ENCODE results near the gene JAKMIP1. TPM values are rescaled to one million over a fixed set of nuclear protein-coding genes. Genes with fewer than 3 reads are reported as not detected.

JAKMIP1 gene
- total RNA-seq, 6 donors from 2014 or later, result 0.40 to 6.8 (median 1.0) TPM

DNA sequence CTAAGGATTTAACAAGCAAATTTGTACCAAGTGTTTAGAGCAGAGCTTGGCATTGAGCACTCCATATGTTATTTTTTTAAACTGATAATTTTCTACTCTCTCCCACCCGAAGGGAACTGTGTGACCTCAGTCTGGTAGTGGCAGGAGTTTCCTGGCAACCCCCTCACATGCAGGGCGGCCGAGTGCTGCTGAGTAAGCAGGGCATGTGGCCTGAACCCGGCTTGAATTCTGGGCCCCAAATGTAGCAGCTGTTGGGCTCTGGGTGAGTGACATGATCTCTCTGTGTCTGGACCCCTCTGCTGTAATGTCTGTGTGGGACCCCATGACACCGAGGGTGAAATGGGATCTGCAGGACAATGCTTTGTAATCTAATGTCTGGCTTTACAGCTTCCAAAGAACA, 168.5 kb downstream of the JAKMIP1 start:
- ATAC-seq (ENCODE audit: low FRiP score in 2 of 2), result no peak
- TF ChIP-seq EP300 (IDR thresholded peaks at IDR 0.05) (no peak), POLR2AphosphoS5 (IDR thresholded peaks at IDR 0.05) (no peak), POLR2A (IDR thresholded peaks at IDR 0.05) (no peak)
- TF ChIP-seq, protein P1, sequence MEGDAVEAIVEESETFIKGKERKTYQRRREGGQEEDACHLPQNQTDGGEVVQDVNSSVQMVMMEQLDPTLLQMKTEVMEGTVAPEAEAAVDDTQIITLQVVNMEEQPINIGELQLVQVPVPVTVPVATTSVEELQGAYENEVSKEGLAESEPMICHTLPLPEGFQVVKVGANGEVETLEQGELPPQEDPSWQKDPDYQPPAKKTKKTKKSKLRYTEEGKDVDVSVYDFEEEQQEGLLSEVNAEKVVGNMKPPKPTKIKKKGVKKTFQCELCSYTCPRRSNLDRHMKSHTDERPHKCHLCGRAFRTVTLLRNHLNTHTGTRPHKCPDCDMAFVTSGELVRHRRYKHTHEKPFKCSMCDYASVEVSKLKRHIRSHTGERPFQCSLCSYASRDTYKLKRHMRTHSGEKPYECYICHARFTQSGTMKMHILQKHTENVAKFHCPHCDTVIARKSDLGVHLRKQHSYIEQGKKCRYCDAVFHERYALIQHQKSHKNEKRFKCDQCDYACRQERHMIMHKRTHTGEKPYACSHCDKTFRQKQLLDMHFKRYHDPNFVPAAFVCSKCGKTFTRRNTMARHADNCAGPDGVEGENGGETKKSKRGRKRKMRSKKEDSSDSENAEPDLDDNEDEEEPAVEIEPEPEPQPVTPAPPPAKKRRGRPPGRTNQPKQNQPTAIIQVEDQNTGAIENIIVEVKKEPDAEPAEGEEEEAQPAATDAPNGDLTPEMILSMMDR (IDR thresholded peaks at IDR 0.05), result no peak

DNA sequence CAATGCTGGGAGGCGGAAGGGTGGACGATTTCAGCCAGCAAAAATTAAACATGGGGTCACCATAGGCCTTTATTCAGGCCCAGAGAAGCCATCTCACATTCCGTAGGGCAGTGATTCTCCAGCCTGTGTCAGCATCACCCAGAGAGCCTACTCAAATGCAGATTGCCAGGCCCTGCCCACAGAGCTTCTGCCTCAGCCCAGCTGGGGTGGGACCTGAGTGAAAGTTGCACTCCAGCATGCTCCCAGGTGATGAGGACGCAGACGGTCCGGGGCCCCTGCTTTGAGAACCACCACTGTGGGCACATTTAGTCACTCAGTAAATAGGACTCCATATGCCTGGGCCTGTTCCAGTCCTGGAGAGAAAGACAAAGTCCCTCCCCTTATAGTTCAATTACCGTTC, 169.7 kb downstream of the JAKMIP1 start:
- ATAC-seq (ENCODE audit: low FRiP score in 2 of 2) (no peak), DNase-seq (no peak)
- whole genome bisulfite sequencing, 2 donors, result 82 to 92% methylated on average over 6 to 7 of the region's 7 CpGs
- no peak for TF ChIP-seq POLR2A (IDR thresholded peaks at IDR 0.05)
- TF ChIP-seq, protein P1 (IDR thresholded peaks at IDR 0.05), result no peak
- no peak for TF ChIP-seq POLR2AphosphoS5 (IDR thresholded peaks at IDR 0.05)
- no peak for TF ChIP-seq EP300 (IDR thresholded peaks at IDR 0.05)
- Histone ChIP-seq H3K9me3 (no peaks in the 10 kb centered on the region), H3K4me1 (no peaks in the 10 kb centered on the region), H3K4me3 (no peak overlapping the region), H3K36me3 (no peaks in the 10 kb centered on the region), H3K27me3 (no peaks in the 10 kb centered on the region), H3K27ac (no peak overlapping the region)

More for the DNA sequence above, 168.5 kb downstream of the JAKMIP1 start:
- no peak for DNase-seq
- WGBS, 2 donors, result 28 to 41% methylated on average over 4 to 5 of the region's 5 CpGs
- H3K4me1 ChIP-seq, result no peaks in the 10 kb centered on the region
- no peak overlapping the region for H3K4me3 ChIP-seq
- H3K27ac ChIP-seq, result no peak overlapping the region
- H3K27me3 ChIP-seq, result no peaks in the 10 kb centered on the region
- no peaks in the 10 kb centered on the region for H3K36me3 ChIP-seq
- H3K9me3 ChIP-seq, result no peaks in the 10 kb centered on the region

DNA sequence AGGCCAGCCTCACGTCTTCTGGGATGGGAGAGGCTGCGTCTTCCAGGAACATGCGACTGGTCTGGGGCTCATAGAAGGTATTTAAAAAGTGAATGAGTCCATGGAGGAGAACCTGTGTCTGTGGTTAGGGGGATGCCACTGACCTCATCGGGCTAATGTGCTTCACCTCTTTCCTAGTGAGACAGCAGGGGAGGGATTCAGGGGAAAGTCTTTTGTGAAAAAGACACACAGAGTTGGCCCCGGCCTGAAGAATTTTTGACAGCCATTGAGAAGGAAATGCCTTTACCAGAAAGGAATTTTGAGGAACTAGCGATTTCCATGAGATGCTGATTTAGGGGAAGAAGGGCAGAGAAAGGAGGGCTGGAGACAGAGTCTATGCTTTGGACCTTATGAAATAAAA, 171.1 kb downstream of the JAKMIP1 start:
- no peaks in the 10 kb centered on the region for H3K9me3 ChIP-seq
- no peak for ATAC-seq (ENCODE audit: low FRiP score in 2 of 2)
- 65 to 79% methylated on average over 6 of the region's 6 CpGs for WGBS, 2 donors

DNA sequence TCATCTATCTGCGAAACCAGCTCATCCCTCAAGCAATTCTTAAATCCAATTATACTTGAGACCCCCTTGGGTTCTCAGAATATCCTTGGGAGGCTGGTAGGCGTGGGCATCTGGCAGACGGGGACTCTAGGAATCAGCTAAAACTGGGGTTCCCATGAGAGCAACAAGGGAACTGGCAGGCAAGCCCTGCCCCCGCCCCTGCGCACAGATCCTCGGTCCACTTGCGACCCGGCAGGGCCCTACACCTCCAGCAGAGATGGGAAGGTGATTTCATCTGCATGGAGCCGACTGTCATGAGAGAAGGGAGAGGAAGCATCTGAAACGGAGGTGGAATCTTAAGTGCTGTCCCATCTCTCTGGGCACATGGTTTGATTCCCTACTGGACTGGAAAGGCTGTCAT, 172.2 kb downstream of the JAKMIP1 start:
- H3K27ac ChIP-seq, result no peak overlapping the region

More for the DNA sequence above, 171.1 kb downstream of the JAKMIP1 start:
- DNase-seq, result no peak
- TF ChIP-seq, protein P1 (IDR thresholded peaks at IDR 0.05), result no peak
- TF ChIP-seq POLR2AphosphoS5 (IDR thresholded peaks at IDR 0.05), result no peak
- no peak for TF ChIP-seq EP300 (IDR thresholded peaks at IDR 0.05)
- TF ChIP-seq POLR2A (IDR thresholded peaks at IDR 0.05), result no peak
- H3K4me3 ChIP-seq, result no peak overlapping the region
- H3K4me1 ChIP-seq, result no peaks in the 10 kb centered on the region
- no peaks in the 10 kb centered on the region for H3K27me3 ChIP-seq
- H3K27ac ChIP-seq, result no peak overlapping the region
- no peaks in the 10 kb centered on the region for H3K36me3 ChIP-seq

DNA sequence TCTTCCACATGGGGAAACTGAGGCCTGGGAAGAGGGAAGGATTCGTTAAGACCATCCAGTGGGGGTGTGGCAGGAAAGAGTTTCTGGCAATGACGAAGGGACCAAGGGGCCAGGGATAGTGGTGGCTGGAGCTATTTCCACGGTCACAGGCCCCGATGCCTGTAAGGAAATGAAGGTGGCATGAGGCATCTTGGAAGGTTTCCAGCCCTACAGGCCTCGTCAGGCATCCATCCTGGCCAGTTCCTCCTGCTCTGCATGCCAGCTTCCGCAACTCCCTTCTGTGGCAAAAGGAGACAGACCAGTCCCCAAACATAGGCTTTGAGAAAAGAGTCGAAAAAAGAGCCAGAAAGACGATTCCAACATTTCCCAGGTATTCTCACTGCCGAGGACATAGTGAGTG, 173.0 kb downstream of the JAKMIP1 start:
- Histone ChIP-seq H3K27me3 (no peaks in the 10 kb centered on the region), H3K27ac (no peak overlapping the region), H3K4me3 (no peak overlapping the region), H3K4me1 (no peaks in the 10 kb centered on the region), H3K36me3 (no peaks in the 10 kb centered on the region), H3K9me3 (no peaks in the 10 kb centered on the region)
- no peak for DNase-seq
- WGBS, 2 donors, result 67 to 73% methylated on average over 9 of the region's 9 CpGs
- no peak for ATAC-seq (ENCODE audit: low FRiP score in 2 of 2)
- no peak for TF ChIP-seq POLR2AphosphoS5 (IDR thresholded peaks at IDR 0.05)
- TF ChIP-seq EP300 (IDR thresholded peaks at IDR 0.05), result no peak
- TF ChIP-seq, protein P1 (IDR thresholded peaks at IDR 0.05), result no peak
- TF ChIP-seq POLR2A (IDR thresholded peaks at IDR 0.05), result no peak

More for the DNA sequence above, 172.2 kb downstream of the JAKMIP1 start:
- WGBS, 2 donors, result 71 to 81% methylated on average over 7 to 10 of the region's 10 CpGs
- Histone ChIP-seq H3K4me1 (no peaks in the 10 kb centered on the region), H3K36me3 (no peaks in the 10 kb centered on the region), H3K4me3 (no peak overlapping the region), H3K9me3 (no peaks in the 10 kb centered on the region), H3K27me3 (no peaks in the 10 kb centered on the region)
- ATAC-seq (ENCODE audit: low FRiP score in 2 of 2) (no peak), DNase-seq (no peak)
- TF ChIP-seq POLR2AphosphoS5 (IDR thresholded peaks at IDR 0.05) (no peak), POLR2A (IDR thresholded peaks at IDR 0.05) (no peak)

All from upper lobe of left lung (tissue), 6 donors.